ENCODE measurements around the gene ADCY10.

DNA sequence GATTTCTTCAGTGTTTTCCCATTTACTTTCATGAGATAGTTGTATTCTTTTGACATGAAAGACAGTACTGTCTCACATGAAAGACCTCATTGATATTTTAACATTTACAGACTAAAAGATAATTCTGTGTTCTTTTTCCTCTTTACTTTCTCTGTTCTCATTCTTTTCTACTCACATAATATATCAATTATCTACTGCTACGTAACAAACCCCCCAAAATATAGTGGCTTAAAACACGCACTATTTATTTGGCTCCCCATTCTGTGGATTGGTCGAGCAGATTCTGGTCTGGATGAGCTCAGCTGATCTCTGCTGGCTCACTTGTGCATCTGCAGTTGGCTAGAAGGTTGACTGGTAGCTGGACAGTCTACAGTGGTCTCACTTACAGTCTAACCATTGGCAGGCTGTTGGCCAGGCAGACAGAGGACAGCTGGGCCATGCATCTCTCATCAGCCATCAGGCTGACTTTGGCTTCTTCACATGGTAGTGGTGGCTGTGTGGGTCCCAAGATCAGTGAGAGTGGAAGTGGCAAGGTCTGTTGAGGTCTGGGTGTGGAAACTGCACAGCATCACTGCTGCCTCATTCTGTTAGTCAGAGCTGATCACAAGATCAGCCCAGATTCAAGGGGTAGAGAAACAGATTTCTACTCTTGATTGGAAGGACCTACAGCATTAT, 128.9 kb downstream of the ADCY10 start:
- TF ChIP-seq CTCF (IDR thresholded peaks at IDR 0.05): no peak
- no peak for TF ChIP-seq POLR2AphosphoS5 (IDR thresholded peaks at IDR 0.05)
